Ishikawa (cell line): ENCODE measurements around the gene NOL9.

Source experiments
- CEBPB ChIP-seq: IDR thresholded peaks from 2 replicates; pipeline ENCODE4 v1.6.1; 2012
- CREB1 ChIP-seq: IDR thresholded peaks from 2 replicates; pipeline ENCODE4 v1.6.1; 2012; ENCODE audit warnings: low read depth
- EGR1 ChIP-seq: IDR thresholded peaks from 2 replicates; pipeline ENCODE4 v1.6.1; 2012
- EP300 ChIP-seq: IDR thresholded peaks from 2 replicates; pipeline ENCODE4 v1.6.1; 2012; ENCODE audit warnings: borderline replicate concordance
- FOXM1 ChIP-seq: IDR thresholded peaks from 2 replicates; pipeline ENCODE4 v1.6.1; 2012; ENCODE audit warnings: low read depth, borderline replicate concordance
- MAX ChIP-seq: IDR thresholded peaks from 2 replicates; pipeline ENCODE4 v1.6.1; 2012
- NFIC ChIP-seq: IDR thresholded peaks from 2 replicates; pipeline ENCODE4 v1.6.1; 2012
- RAD21 ChIP-seq: IDR thresholded peaks from 2 replicates; pipeline ENCODE4 v1.6.1; 2012; ENCODE audit warnings: low read depth
- REST ChIP-seq: IDR thresholded peaks from 2 replicates; pipeline ENCODE4 v1.6.1; 2012; ENCODE audit warnings: low read depth, mild to moderate bottlenecking
- TAF1 ChIP-seq: IDR thresholded peaks from 2 replicates; pipeline ENCODE4 v1.6.1; 2012; ENCODE audit warnings: low read depth, mild to moderate bottlenecking
- TCF12 ChIP-seq: IDR thresholded peaks from 2 replicates; pipeline ENCODE4 v1.6.1; 2012; ENCODE audit warnings: low read depth
- TEAD4 ChIP-seq: IDR thresholded peaks from 2 replicates; pipeline ENCODE4 v1.6.1; 2012
- USF1 ChIP-seq: IDR thresholded peaks from 2 replicates; pipeline ENCODE4 v1.6.1; 2012
- YY1 ChIP-seq: IDR thresholded peaks from 2 replicates; pipeline ENCODE4 v1.6.1; 2012; ENCODE audit warnings: low read depth
- ZBTB7A ChIP-seq: IDR thresholded peaks from 2 replicates; pipeline ENCODE4 v1.6.1; 2012; ENCODE audit warnings: low read depth

Gene NOL9

GRCh38 chr1:6507037-6507428 is 47.3 kb downstream of the NOL9 start:
- TF ChIP-seq ZBTB7A (no peak), TAF1 (no peak), RAD21 (no peak), EP300 (no peak), CREB1 (no peak), TCF12 (no peak)

GRCh38 chr1:6506210-6507036 is 47.9 kb downstream of the NOL9 start:
- TF ChIP-seq YY1 (no peak), CREB1 (no peak), TEAD4 (no peak), FOXM1 (no peak), ZBTB7A (no peak), TCF12 (no peak), NFIC (no peak), MAX (no peak), CEBPB (no peak), EGR1 (no peak), RAD21 (no peak), USF1 (no peak), TAF1 (no peak), EP300 (no peak), REST (no peak)

GRCh38 chr1:6505367-6506209 is 48.7 kb downstream of the NOL9 start:
- TF ChIP-seq TEAD4 (no peak), YY1 (no peak), MAX (no peak), FOXM1 (no peak), REST (no peak), TAF1 (no peak), USF1 (no peak), TCF12 (no peak), NFIC (no peak), EGR1 (no peak), ZBTB7A (no peak), EP300 (no peak), CEBPB (no peak), CREB1 (no peak), RAD21 (no peak)

- TF ChIP-seq REST (no peak), ZBTB7A (no peak), YY1 (no peak), CEBPB (no peak), USF1 (no peak), TAF1 (no peak), NFIC (no peak), CREB1 (no peak), EP300 (no peak), TCF12 (no peak), MAX (no peak), TEAD4 (no peak), EGR1 (no peak)
Measured at GRCh38 chr1:6504887-6505286, 49.4 kb downstream of the NOL9 start.
